K562 (cell line): ENCODE measurements around the gene ACO2. TPM values are rescaled to one million over a fixed set of nuclear protein-coding genes. Genes with fewer than 3 reads are reported as not detected.

Experiments
- ARID2 ChIP-seq: fragments of 450-650 bp; IDR thresholded peaks from 2 replicates; pipeline ENCODE4 v1.6.1; 2017; ENCODE audit warnings: antibody characterized with exemption, mild to moderate bottlenecking
- CTCF ChIP-seq, 3 experiments: IDR thresholded peaks in 2 of 3; conservative IDR thresholded peaks in 1 of 3; 2 replicates each; pipeline ENCODE4 v1.5.1; 2011 to 2012; ENCODE audit warnings: low read length in 3 of 3, mild to moderate bottlenecking in 3 of 3, control low read depth in 2 of 3, improper control_type of control experiment in 1 of 3, inconsistent platforms in 1 of 3, low read depth in 1 of 3, mixed read lengths in 1 of 3, moderate library complexity in 1 of 3; ENCODE audit not compliant: insufficient read depth in 2 of 3
- NFE2L1 ChIP-seq: fragments of 450-650 bp; IDR thresholded peaks from 2 replicates; pipeline ENCODE4 v1.6.1; 2016; ENCODE audit warnings: missing genetic modification characterization, low read depth, mild to moderate bottlenecking, missing compliant biosample characterization, moderate library complexity, borderline replicate concordance
- RBFOX2 ChIP-seq: fragments of 200-400 bp; formaldehyde crosslinking; IDR thresholded peaks from 2 replicates; pipeline ENCODE4 v1.6.1; 2017; ENCODE audit warnings: low read depth, mild to moderate bottlenecking, low read length, moderate library complexity
- SMC3 ChIP-seq: conservative IDR thresholded peaks from 2 replicates; pipeline ENCODE4 v1.6.1; 2011; ENCODE audit warnings: low read depth, low read length, improper control_type of control experiment; ENCODE audit not compliant: insufficient read depth
- STAG1 ChIP-seq: sonication (generic); formaldehyde crosslinking; IDR thresholded peaks from 2 replicates; pipeline ENCODE4 v1.5.0; 2020; ENCODE audit warnings: missing genetic modification reagents, borderline replicate concordance
- XRCC4 ChIP-seq: IDR thresholded peaks from one replicate; pipeline ENCODE4 v1.6.1; 2011; ENCODE audit not compliant: insufficient read depth, insufficient read length; ENCODE audit errors: extremely low read depth
- XRCC5 ChIP-seq: fragments of 200-400 bp; formaldehyde crosslinking; IDR thresholded peaks from 2 replicates; pipeline ENCODE4 v1.6.1; 2017; ENCODE audit warnings: low read depth, mild to moderate bottlenecking, low read length
- ZNF384 ChIP-seq: IDR thresholded peaks from 2 replicates; pipeline ENCODE4 v1.6.1; 2012; ENCODE audit warnings: low read depth, low read length, improper control_type of control experiment
- polyA plus RNA-seq, 8 experiments: library from polyadenylated mRNA; depleted of rRNA in 4 of 8; stranded (reverse) in 5 of 8; unstranded in 3 of 8; fragments of >200 nt; fragmentation: Nextera tagmentation in 2 of 8; fragmentation: Illumina TruSeq in 1 of 8; extraction: Ambion mirVana in 2 of 8; extraction: Trizol in 1 of 8; gene quantifications; 2 replicates each; pipeline versions ENCODE4 v1.2.1 to v1.2.3, GENCODE V29; 2011 to 2014; ENCODE audit warnings: inconsistent platforms in 1 of 8, missing spikeins in 1 of 8
- total RNA-seq, 7 experiments: library from RNA; depleted of rRNA in 6 of 7; stranded (reverse); fragments of >200 nt in 6 of 7; fragmentation: Illumina TruSeq in 2 of 7; extraction: Trizol in 2 of 7; gene quantifications; 2 replicates each; pipeline versions ENCODE4 v1.2.1 to v1.2.3, GENCODE V29; 2011 to 2021; ENCODE audit warnings: low replicate concordance in 1 of 7
- TF ChIP-seq, protein P1 (sequence below), 2 experiments: fragments of 450-650 bp; formaldehyde crosslinking in 1 of 2; IDR thresholded peaks; 2 replicates each; pipeline versions ENCODE4 v1.4.0 to v1.6.1; 2014 to 2020; ENCODE audit warnings: mild to moderate bottlenecking in 2 of 2, borderline replicate concordance in 1 of 2, low read depth in 1 of 2
- TF ChIP-seq, protein P2 (sequence below): fragments of 250-450 bp; sonication (Bioruptor Pico); IDR thresholded peaks from 2 replicates; pipeline ENCODE4 v1.8.0; 2022; ENCODE audit warnings: moderate library complexity, mild to moderate bottlenecking, inconsistent platforms
- TF ChIP-seq, protein P3 (sequence below): fragments of 450-650 bp; IDR thresholded peaks from 2 replicates; pipeline ENCODE4 v1.6.1; 2017; ENCODE audit warnings: antibody characterized with exemption, mild to moderate bottlenecking

Gene ACO2
- total and polyA plus RNA-seq, 9 of the 15 experiments (the other 6 are each of a cell fraction or from before 2014, with no cell fraction given) = 16.2 to 119 (median 43.2) TPM

- TF ChIP-seq, protein P1, sequence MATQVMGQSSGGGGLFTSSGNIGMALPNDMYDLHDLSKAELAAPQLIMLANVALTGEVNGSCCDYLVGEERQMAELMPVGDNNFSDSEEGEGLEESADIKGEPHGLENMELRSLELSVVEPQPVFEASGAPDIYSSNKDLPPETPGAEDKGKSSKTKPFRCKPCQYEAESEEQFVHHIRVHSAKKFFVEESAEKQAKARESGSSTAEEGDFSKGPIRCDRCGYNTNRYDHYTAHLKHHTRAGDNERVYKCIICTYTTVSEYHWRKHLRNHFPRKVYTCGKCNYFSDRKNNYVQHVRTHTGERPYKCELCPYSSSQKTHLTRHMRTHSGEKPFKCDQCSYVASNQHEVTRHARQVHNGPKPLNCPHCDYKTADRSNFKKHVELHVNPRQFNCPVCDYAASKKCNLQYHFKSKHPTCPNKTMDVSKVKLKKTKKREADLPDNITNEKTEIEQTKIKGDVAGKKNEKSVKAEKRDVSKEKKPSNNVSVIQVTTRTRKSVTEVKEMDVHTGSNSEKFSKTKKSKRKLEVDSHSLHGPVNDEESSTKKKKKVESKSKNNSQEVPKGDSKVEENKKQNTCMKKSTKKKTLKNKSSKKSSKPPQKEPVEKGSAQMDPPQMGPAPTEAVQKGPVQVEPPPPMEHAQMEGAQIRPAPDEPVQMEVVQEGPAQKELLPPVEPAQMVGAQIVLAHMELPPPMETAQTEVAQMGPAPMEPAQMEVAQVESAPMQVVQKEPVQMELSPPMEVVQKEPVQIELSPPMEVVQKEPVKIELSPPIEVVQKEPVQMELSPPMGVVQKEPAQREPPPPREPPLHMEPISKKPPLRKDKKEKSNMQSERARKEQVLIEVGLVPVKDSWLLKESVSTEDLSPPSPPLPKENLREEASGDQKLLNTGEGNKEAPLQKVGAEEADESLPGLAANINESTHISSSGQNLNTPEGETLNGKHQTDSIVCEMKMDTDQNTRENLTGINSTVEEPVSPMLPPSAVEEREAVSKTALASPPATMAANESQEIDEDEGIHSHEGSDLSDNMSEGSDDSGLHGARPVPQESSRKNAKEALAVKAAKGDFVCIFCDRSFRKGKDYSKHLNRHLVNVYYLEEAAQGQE (IDR thresholded peaks at IDR 0.05; ENCODE audit: borderline replicate concordance) = peak; percentile 86
- TF ChIP-seq, protein P1 (CRISPR knock-in tag; IDR thresholded peaks at IDR 0.05; ENCODE audit: low read depth) = no peak
- TF ChIP-seq XRCC5 (peak; percentile 31; the same call in 1 of the 2 replicates), STAG1 (CRISPR knock-in tag) (peak; percentile 61; the same call in 1 of the 2 replicates), CTCF (IDR thresholded peaks at IDR 0.05 in 2 of 3, conservative IDR thresholded peaks at IDR 0.05 in 1 of 3; ENCODE audit: insufficient read depth in 2 of 3, low read depth in 1 of 3, low read length in 3 of 3) (peak; percentile 89 to 99 (median 99)), RBFOX2 (peak; percentile 43; the same call in 1 of the 2 replicates), ZNF384 (peak; percentile 60; the same call in 1 of the 2 replicates), ARID2 (peak; percentile 52; the same call in 1 of the 2 replicates), XRCC4 (no peak), NFE2L1 (tag) (no peak), SMC3 (peak; percentile 78)
- TF ChIP-seq, protein P2, sequence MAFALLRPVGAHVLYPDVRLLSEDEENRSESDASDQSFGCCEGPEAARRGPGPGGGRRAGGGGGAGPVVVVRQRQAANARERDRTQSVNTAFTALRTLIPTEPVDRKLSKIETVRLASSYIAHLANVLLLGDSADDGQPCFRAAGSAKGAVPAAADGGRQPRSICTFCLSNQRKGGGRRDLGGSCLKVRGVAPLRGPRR = no peak
- TF ChIP-seq, protein P3, sequence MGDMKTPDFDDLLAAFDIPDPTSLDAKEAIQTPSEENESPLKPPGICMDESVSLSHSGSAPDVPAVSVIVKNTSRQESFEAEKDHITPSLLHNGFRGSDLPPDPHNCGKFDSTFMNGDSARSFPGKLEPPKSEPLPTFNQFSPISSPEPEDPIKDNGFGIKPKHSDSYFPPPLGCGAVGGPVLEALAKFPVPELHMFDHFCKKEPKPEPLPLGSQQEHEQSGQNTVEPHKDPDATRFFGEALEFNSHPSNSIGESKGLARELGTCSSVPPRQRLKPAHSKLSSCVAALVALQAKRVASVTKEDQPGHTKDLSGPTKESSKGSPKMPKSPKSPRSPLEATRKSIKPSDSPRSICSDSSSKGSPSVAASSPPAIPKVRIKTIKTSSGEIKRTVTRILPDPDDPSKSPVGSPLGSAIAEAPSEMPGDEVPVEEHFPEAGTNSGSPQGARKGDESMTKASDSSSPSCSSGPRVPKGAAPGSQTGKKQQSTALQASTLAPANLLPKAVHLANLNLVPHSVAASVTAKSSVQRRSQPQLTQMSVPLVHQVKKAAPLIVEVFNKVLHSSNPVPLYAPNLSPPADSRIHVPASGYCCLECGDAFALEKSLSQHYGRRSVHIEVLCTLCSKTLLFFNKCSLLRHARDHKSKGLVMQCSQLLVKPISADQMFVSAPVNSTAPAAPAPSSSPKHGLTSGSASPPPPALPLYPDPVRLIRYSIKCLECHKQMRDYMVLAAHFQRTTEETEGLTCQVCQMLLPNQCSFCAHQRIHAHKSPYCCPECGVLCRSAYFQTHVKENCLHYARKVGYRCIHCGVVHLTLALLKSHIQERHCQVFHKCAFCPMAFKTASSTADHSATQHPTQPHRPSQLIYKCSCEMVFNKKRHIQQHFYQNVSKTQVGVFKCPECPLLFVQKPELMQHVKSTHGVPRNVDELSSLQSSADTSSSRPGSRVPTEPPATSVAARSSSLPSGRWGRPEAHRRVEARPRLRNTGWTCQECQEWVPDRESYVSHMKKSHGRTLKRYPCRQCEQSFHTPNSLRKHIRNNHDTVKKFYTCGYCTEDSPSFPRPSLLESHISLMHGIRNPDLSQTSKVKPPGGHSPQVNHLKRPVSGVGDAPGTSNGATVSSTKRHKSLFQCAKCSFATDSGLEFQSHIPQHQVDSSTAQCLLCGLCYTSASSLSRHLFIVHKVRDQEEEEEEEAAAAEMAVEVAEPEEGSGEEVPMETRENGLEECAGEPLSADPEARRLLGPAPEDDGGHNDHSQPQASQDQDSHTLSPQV = peak; percentile 58; the same call in 1 of the 2 replicates
Observed at GRCh38 chr22:41576877-41577276, 108.0 kb downstream of the ACO2 start (continued).
